CD4-positive, alpha-beta memory T cell (primary cell): ENCODE results near the gene PANX2. TPM values are rescaled to one million over a fixed set of nuclear protein-coding genes. Genes with fewer than 3 reads are reported as not detected.

Source experiments
- CTCF ChIA-PET: fragments of 350-600 bp; sonication (Branson Sonifier 250); formaldehyde crosslinking; loops from one replicate; lab custom pipeline; 2021; ENCODE audit warnings: inconsistent platforms; ENCODE audit not compliant: partially characterized antibody; lab: Charles Lee
- POLR2A ChIA-PET: fragments of 350-600 bp; sonication (Branson Sonifier 250); formaldehyde crosslinking; loops from one replicate; lab custom pipeline; 2021; ENCODE audit not compliant: partially characterized antibody; lab: Charles Lee
- DNase-seq, 5 donors: peaks; one replicate each; pipeline versions ENCODE4 v3.0.0 to v3.0.0-alpha.2; 2020 to 2022; ENCODE audit warnings: mixed read lengths in 1 of 5
- H3K27ac ChIP-seq: one replicate; pipeline ENCODE4 v1.7.0; 2013; ENCODE audit warnings: low read depth, low read length
- H3K27me3 ChIP-seq: 2 replicates; pipeline ENCODE4 v1.7.0; 2013; ENCODE audit warnings: mild to moderate bottlenecking, low read length, moderate library complexity; ENCODE audit not compliant: insufficient read depth
- H3K36me3 ChIP-seq: 2 replicates; pipeline ENCODE4 v1.7.0; 2013; ENCODE audit warnings: mild to moderate bottlenecking, low read length, moderate library complexity; ENCODE audit not compliant: insufficient read depth
- H3K4me1 ChIP-seq: 2 replicates; pipeline ENCODE4 v1.7.0; 2013; ENCODE audit warnings: mild to moderate bottlenecking, low read length, moderate library complexity; ENCODE audit not compliant: insufficient read depth
- H3K4me3 ChIP-seq, 2 donors: one replicate each; pipeline ENCODE4 v1.7.0; 2013; ENCODE audit warnings: low read length in 2 of 2, mild to moderate bottlenecking in 1 of 2
- H3K9me3 ChIP-seq, 2 donors: one replicate each; pipeline ENCODE4 v1.7.0; 2013; ENCODE audit warnings: low read length in 2 of 2, control low read depth in 1 of 2; ENCODE audit not compliant: control insufficient read depth in 1 of 2
- H3K27ac Mint-ChIP-seq, 7 donors: one replicate each; pipeline ENCODE4 v1.8.0; 2020 to 2021; ENCODE audit warnings: mixed read lengths in 7 of 7, mild to moderate bottlenecking in 6 of 7, inconsistent platforms in 3 of 7, moderate library complexity in 3 of 7
- H3K27me3 Mint-ChIP-seq, 2 donors: one replicate each; pipeline ENCODE4 v1.8.0; 2020 to 2021; ENCODE audit warnings: mixed read lengths in 2 of 2
- H3K36me3 Mint-ChIP-seq, 2 donors: one replicate each; pipeline ENCODE4 v1.8.0; 2020 to 2021; ENCODE audit warnings: mixed read lengths in 2 of 2, inconsistent platforms in 1 of 2, mild to moderate bottlenecking in 1 of 2
- H3K4me1 Mint-ChIP-seq, 4 donors: one replicate each; pipeline ENCODE4 v1.8.0; 2020 to 2021; ENCODE audit warnings: mixed read lengths in 4 of 4, mild to moderate bottlenecking in 1 of 4
- H3K4me3 Mint-ChIP-seq, 8 donors: one replicate each; pipeline ENCODE4 v1.8.0; 2020 to 2021; ENCODE audit warnings: mixed read lengths in 8 of 8, mild to moderate bottlenecking in 7 of 8, moderate library complexity in 6 of 8, inconsistent platforms in 3 of 8
- H3K9me3 Mint-ChIP-seq, 8 donors: one replicate each; pipeline ENCODE4 v1.8.0; 2020 to 2021; ENCODE audit warnings: mixed read lengths in 8 of 8, mild to moderate bottlenecking in 5 of 8, inconsistent platforms in 3 of 8, moderate library complexity in 1 of 8
- intact Hi-C: fragments of 100-400 bp; cut with micrococcal nuclease; formaldehyde crosslinking; loops from one replicate; pipeline ENCODE4 v1.15.1; 2023
- polyA plus RNA-seq, 2 donors: library from polyadenylated mRNA; unstranded; fragments of 300-500 nt; fragmentation: Illumina TruSeq; gene quantifications; one replicate each; pipeline ENCODE4 v1.2.3, GENCODE V29; 2021
- total RNA-seq, 2 experiments: library from RNA; stranded (reverse); gene quantifications; one replicate each; pipeline ENCODE4 v1.2.3, GENCODE V29; 2021

Gene PANX2
- total and polyA plus RNA-seq, 4 experiments from 2014 or later = not detected

- DNase-seq = peak in 1 of 5 donors; percentile 37
- Mint-ChIP-seq H3K36me3 (peaks cover 0 to 1% of the 10 kb centered on the region in 2 donors), H3K27me3 (peaks cover 2 to 6% of the 10 kb centered on the region in 2 donors), H3K4me1 (peaks cover 8 to 23% (median 14%) of the 10 kb centered on the region in 4 donors), H3K4me3 (no peak overlapping the region), H3K27ac (no peak overlapping the region), H3K9me3 (no peaks in the 10 kb centered on the region)
- Histone ChIP-seq H3K9me3 (no peaks in the 10 kb centered on the region), H3K4me1 (peaks cover 14% of the 10 kb centered on the region), H3K4me3 (no peak overlapping the region), H3K36me3 (no peaks in the 10 kb centered on the region), H3K27me3 (no peaks in the 10 kb centered on the region), H3K27ac (no peak overlapping the region)
- POLR2A ChIA-PET = interaction anchor here (1.2 kb wide), 1 partner anchor 9 kb away, joined by 6 read pairs; no protein-coding TSS in a partner anchor
- CTCF ChIA-PET = interaction anchor here (1.2 kb wide), 1 partner anchor 29 kb away, joined by 4 read pairs; no protein-coding TSS in a partner anchor
- intact Hi-C loops = loop anchor here (10.0 kb wide), 1 partner anchor 248 kb away; no protein-coding TSS in a partner anchor
Measured at GRCh38 chr22:50182176-50183081, 11.9 kb downstream of the PANX2 start.

- H3K27ac Mint-ChIP-seq = peak overlapping the region in 1 of 7 donors; percentile 59
- Histone ChIP-seq H3K4me3 (no peak overlapping the region), H3K27ac (no peak overlapping the region), H3K4me1 (peaks cover 18% of the 10 kb centered on the region), H3K9me3 (no peaks in the 10 kb centered on the region), H3K36me3 (no peaks in the 10 kb centered on the region), H3K27me3 (no peaks in the 10 kb centered on the region)
- H3K9me3 Mint-ChIP-seq = no peaks in the 10 kb centered on the region
- ChIA-PET CTCF (no interaction called here), POLR2A (interaction anchor here (1.2 kb wide), 1 partner anchor 8 kb away, joined by 6 read pairs; no protein-coding TSS in a partner anchor)
- peaks cover 9 to 26% (median 18%) of the 10 kb centered on the region in 4 donors for H3K4me1 Mint-ChIP-seq
- intact Hi-C loops = loop anchor here (10.0 kb wide), 1 partner anchor 249 kb away; no protein-coding TSS in a partner anchor
- H3K36me3 Mint-ChIP-seq = peaks cover 0 to 2% of the 10 kb centered on the region in 2 donors
- peaks cover 0 to 6% of the 10 kb centered on the region in 2 donors for H3K27me3 Mint-ChIP-seq
- peak overlapping the region in 5 of 8 donors; percentile 17 to 65 (median 43) for H3K4me3 Mint-ChIP-seq
- DNase-seq = no peak
Measured at GRCh38 chr22:50183141-50183971, 12.8 kb downstream of the PANX2 start.

GRCh38 chr22:50184004-50184901 is 13.7 kb downstream of the PANX2 start:
- Histone ChIP-seq H3K4me1 (peaks cover 27% of the 10 kb centered on the region), H3K36me3 (no peaks in the 10 kb centered on the region), H3K9me3 (no peaks in the 10 kb centered on the region), H3K27ac (no peak overlapping the region), H3K27me3 (no peaks in the 10 kb centered on the region), H3K4me3 (no peak overlapping the region)
- no peaks in the 10 kb centered on the region for H3K9me3 Mint-ChIP-seq
- peak overlapping the region in 7 of 8 donors; percentile 41 to 82 (median 64) for H3K4me3 Mint-ChIP-seq
- peaks cover 0 to 6% of the 10 kb centered on the region in 2 donors for H3K27me3 Mint-ChIP-seq
- peak overlapping the region in 2 of 7 donors; percentile 47 to 74 for H3K27ac Mint-ChIP-seq
- CTCF ChIA-PET = no interaction called here
- H3K36me3 Mint-ChIP-seq = peaks cover 0 to 2% of the 10 kb centered on the region in 2 donors
- intact Hi-C loops = loop anchor here (10.0 kb wide), 1 partner anchor 249 kb away; no protein-coding TSS in a partner anchor
- peaks cover 9 to 33% (median 21%) of the 10 kb centered on the region in 4 donors for H3K4me1 Mint-ChIP-seq
- POLR2A ChIA-PET = interaction anchor here (1.1 kb wide), 1 partner anchor 17 kb away, joined by 4 read pairs; the partner anchor contains the start of gene SELENOO
- peak in 1 of 5 donors; percentile 40 for DNase-seq

- CTCF ChIA-PET = no interaction called here
- no peaks in the 10 kb centered on the region for H3K9me3 ChIP-seq
- peaks cover 9 to 40% (median 23%) of the 10 kb centered on the region in 4 donors for H3K4me1 Mint-ChIP-seq
- no peaks in the 10 kb centered on the region for H3K9me3 Mint-ChIP-seq
- peak overlapping the region; percentile 65 to 73 for H3K4me3 ChIP-seq
- peak overlapping the region; percentile 53 for H3K27ac ChIP-seq
- peak overlapping the region in 5 of 8 donors; percentile 64 to 86 (median 83) for H3K4me3 Mint-ChIP-seq
- peak overlapping the region in 1 of 7 donors; percentile 74 for H3K27ac Mint-ChIP-seq
- H3K27me3 ChIP-seq = no peaks in the 10 kb centered on the region
- no peaks in the 10 kb centered on the region for H3K36me3 ChIP-seq
- H3K36me3 Mint-ChIP-seq = peaks cover 0 to 4% of the 10 kb centered on the region in 2 donors
- H3K4me1 ChIP-seq = peaks cover 34% of the 10 kb centered on the region
- H3K27me3 Mint-ChIP-seq = peaks cover 0 to 2% of the 10 kb centered on the region in 2 donors
- DNase-seq = peak in 1 of 5 donors; percentile 31
- POLR2A ChIA-PET = interaction anchor here (0.7 to 1.1 kb wide), 2 partner anchors 16 to 67 kb away, joined by 3 to 4 read pairs; partner anchors contain the start of gene SELENOO
- intact Hi-C loops = loop anchor here (1.0 to 10.0 kb wide), 2 partner anchors 15 to 250 kb away; no protein-coding TSS in a partner anchor
Measured at GRCh38 chr22:50184902-50185374, 14.4 kb downstream of the PANX2 start.

- Mint-ChIP-seq H3K4me3 (peak within 1 kb of the TSS; percentile 90 to 99 (median 96)), H3K27ac (peak within 1 kb of the TSS; percentile 94 to 98 (median 97)), H3K9me3 (no peaks in the 10 kb centered on the region), H3K27me3 (peaks cover 0 to 2% of the 10 kb centered on the region in 2 donors), H3K36me3 (peaks cover 0 to 5% of the 10 kb centered on the region in 2 donors), H3K4me1 (peaks cover 9 to 41% (median 27%) of the 10 kb centered on the region in 4 donors)
- H3K27ac ChIP-seq = peak within 1 kb of the TSS; percentile 68
- intact Hi-C loops = loop anchor here (1.0 to 10.0 kb wide), 2 partner anchors 15 to 251 kb away; no protein-coding TSS in a partner anchor
- POLR2A ChIA-PET = interaction anchor here (0.7 to 1.1 kb wide), 2 partner anchors 16 to 67 kb away, joined by 3 to 4 read pairs; partner anchors contain the start of gene SELENOO
- CTCF ChIA-PET = no interaction called here
- H3K27me3 ChIP-seq = no peaks in the 10 kb centered on the region
- peak within 1 kb of the TSS; percentile 65 to 73 for H3K4me3 ChIP-seq
- H3K4me1 ChIP-seq = peaks cover 40% of the 10 kb centered on the region
- peak; percentile 85 to 90 (median 87) for DNase-seq
- no peaks in the 10 kb centered on the region for H3K36me3 ChIP-seq
- no peaks in the 10 kb centered on the region for H3K9me3 ChIP-seq
Measured at GRCh38 chr22:50185375-50186087, 15.0 kb downstream of the PANX2 start, which contains the start of gene TRABD. Gene TRABD (plus strand): TSS chr22:50185913. CDS start chr22:50193061, 7,148 bp downstream.
